ENCODE measurements around the gene SLC25A38.
"Not testable (repeated sequence)": the region's sequence is repeated elsewhere in the genome, so short reads cannot be mapped to it uniquely, and the experiment has no call there.

Gene SLC25A38, protein sequence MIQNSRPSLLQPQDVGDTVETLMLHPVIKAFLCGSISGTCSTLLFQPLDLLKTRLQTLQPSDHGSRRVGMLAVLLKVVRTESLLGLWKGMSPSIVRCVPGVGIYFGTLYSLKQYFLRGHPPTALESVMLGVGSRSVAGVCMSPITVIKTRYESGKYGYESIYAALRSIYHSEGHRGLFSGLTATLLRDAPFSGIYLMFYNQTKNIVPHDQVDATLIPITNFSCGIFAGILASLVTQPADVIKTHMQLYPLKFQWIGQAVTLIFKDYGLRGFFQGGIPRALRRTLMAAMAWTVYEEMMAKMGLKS

GRCh38 chr3:39383045-39383880, at the start of gene SLC25A38:
SLC25A38 (plus strand) TSS chr3:39383370; CDS start chr3:39383725, 355 bp downstream.
- peak; percentile 88 for DNase-seq (ENCODE audit: low read depth)

GRCh38 chr3:39333607-39334006, 49.6 kb upstream of the SLC25A38 start:
- no peak for DNase-seq (ENCODE audit: low read depth)

DNA sequence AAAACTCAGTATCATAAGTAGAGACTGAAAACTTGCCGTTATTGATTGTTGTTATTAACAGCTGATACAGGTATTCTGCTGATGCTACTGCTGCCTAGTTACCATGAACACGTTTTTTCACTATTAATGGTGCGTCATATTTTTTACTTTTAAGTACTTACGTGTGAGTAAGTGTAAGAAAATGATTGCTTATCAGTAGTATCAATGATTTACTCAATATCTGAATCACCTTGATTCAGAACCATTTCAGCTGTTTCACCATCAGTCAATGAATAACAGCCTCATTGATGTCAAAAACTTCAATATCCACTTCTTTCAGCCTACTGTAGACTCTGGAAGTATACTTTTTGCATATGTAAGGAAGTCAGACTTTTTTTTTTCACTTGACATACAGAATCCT, 49.0 kb upstream of the SLC25A38 start:
- no peak for DNase-seq (ENCODE audit: low read depth)

GRCh38 chr3:39338201-39338600, 45.0 kb upstream of the SLC25A38 start:
- DNase-seq (ENCODE audit: low read depth), result no peak

GRCh38 chr3:39339086-39339485, 44.1 kb upstream of the SLC25A38 start:
- no peak for DNase-seq (ENCODE audit: low read depth)

- DNase-seq (ENCODE audit: low read depth), result no peak
Observed at GRCh38 chr3:39343076-39343717, 40.0 kb upstream of the SLC25A38 start.

DNA sequence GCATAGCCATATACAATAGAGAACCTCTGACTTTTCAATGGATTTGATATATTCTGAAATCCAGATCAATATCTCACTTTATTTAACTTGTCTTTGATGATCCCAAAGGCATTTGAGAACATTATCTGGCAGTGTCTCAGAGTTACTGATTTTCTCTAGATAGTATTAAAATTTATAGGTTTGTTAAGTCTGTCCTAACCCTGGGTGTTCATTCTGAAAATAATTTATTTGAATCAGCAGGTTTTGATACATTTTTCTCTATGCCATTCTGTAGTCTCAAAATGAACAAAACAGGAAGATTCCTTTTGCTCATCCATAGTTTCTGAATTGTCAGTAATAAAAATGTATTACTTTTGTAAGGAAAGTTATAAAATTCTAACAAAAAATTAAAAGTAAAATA, 39.4 kb upstream of the SLC25A38 start:
- DNase-seq (ENCODE audit: low read depth), result no peak

DNA sequence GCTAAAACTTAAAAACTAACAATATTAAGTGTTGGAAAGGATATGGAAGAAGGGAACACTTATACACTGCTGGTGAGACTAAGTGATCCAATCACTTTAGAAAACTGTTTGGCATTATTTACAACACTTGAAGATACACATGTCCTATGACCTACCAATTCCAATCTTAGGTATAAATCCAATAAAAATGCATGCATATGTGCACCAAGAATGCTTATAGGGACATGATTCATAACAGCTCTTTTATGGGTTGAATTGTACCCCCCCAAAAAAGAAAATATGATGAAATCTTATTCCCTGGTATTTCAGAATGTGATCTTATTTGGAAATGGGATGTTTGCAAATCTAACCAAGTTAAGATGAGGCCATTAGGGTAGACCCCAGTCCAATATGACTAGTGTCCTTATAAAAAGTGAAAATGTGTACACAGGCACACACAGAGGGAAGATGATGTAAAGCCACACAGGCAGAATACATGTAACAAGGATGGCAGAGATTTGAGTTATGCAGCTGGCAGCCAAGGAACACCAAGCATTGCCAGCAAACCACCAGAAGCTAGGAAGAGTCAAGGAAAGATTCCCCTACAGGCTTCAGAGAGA, 38.3 kb upstream of the SLC25A38 start:
- no peak for DNase-seq (ENCODE audit: low read depth)

GRCh38 chr3:39346785-39347585, 36.2 kb upstream of the SLC25A38 start:
- no peak for DNase-seq (ENCODE audit: low read depth)

DNA sequence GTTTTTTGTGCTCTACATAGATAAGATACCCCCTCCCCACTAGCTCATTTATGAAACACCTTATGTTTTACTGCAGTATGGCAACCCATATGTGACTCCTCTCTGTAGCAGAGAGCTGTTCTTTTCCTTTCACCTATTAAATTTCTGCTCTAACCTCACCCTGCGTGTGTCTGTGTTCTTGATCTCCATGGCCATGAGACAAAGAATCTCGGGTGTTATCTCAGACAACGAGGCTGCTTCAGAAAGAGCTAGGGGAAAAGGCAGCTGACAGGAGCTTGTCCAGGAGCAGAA, 35.6 kb upstream of the SLC25A38 start:
- no peak for DNase-seq (ENCODE audit: low read depth)

DNA sequence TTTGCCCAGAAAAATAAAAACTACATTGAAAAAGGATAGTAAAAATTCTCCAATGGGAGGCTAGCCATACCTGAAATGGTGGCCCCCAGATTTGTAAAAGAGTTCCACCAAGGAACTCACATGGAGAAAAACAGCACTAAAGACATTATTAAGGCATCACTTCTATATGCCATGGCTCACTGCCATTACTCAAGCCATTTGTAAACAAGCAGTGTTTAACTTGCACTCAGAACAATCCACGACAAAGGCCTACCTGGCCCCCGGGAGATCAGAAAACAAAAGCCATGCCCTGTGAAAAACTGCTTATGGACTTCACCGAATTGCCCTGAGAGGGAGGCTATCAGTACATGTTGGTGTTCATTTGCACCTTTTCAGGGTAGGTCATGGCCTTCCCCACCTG, 34.1 kb upstream of the SLC25A38 start:
- no peak for DNase-seq (ENCODE audit: low read depth)

- no peak for DNase-seq (ENCODE audit: low read depth)
Observed at GRCh38 chr3:39350714-39351113, 32.5 kb upstream of the SLC25A38 start.

- not testable (repeated sequence) for DNase-seq (ENCODE audit: low read depth)
Observed at GRCh38 chr3:39351134-39351533, 32.0 kb upstream of the SLC25A38 start.

DNA sequence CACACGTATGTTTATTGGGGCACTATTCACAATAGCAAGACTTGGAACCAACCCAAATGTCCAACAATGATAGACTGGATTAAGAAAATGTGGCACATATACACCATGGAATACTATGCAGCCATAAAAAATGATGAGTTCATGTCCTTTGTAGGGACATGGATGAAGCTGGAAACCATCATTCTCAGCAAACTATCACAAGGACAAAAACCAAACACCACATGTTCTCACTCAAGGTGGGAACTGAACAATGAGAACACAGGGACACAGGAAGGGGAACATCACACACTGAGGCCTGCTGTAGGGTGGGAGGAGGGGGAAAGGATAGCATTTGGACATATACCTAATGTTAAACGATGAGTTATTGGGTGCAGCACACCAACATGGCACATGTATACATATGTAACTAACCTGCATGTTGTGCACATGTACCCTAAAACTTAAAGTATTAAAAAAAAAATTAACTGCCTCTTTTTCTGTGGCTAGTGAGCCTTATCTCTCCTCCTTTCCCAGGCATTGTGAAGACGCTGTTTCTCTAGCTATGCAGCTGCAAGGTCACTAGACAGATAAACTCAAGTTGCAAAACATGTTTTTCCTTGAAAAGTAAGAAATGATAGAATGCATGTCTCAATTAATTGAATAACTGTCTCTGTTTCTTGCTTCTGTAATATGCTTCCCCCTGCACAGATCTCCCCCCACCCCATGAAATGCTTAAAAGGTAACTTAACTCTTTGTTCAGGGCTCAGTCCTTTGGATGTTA, 29.8 kb upstream of the SLC25A38 start:
- DNase-seq (ENCODE audit: low read depth), result not testable (repeated sequence)

- DNase-seq (ENCODE audit: low read depth), result no peak
Observed at GRCh38 chr3:39358333-39358732, 24.8 kb upstream of the SLC25A38 start.

GRCh38 chr3:39361252-39361927, 21.8 kb upstream of the SLC25A38 start:
- no peak for DNase-seq (ENCODE audit: low read depth)

GRCh38 chr3:39362192-39362591, 21.0 kb upstream of the SLC25A38 start:
- DNase-seq (ENCODE audit: low read depth), result no peak

GRCh38 chr3:39362812-39363211, 20.4 kb upstream of the SLC25A38 start:
- DNase-seq (ENCODE audit: low read depth), result no peak

DNA sequence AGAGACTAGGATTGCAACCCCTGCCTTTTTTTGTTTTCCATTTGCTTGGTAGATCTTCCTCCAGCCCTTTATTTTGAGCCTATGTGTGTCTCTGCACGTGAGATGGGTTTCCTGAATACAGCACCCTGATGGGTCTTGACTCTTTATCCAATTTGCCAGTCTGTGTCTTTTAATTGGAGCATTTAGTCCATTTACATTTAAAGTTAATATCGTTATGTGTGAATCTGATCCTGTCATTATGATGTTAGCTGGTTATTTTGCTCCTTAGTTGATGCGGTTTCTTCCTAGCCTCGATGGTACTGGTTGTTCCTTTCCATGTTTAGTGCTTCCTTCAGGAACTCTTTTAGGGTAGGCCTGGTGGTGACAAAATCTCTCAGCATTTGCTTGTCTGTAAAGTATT, 12.7 kb upstream of the SLC25A38 start:
- DNase-seq (ENCODE audit: low read depth), result not testable (repeated sequence)

DNA sequence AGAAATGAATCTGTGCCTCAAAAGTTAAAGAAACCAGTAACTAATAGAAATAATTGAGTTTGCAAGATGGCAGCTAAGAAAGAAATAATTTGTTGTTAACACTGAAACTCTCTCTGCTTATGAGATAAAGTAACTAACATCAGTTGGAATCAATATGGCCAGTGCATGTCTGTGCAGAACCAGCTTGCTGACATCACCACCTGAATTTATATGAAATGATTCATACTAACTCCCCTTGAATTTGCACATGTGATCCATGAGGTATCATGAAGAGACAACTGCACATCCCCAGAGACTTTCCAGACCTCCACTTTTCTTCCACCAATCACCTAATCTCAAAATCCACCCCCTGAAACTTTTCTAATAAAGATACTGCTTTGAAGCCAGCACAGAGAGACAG, 10.3 kb upstream of the SLC25A38 start:
- DNase-seq (ENCODE audit: low read depth), result no peak
